Thyroid gland (tissue), 4 donors: ENCODE data around the gene RSRC1.

Source experiments
- POLR2A ChIP-seq, 2 donors: fragments of 450-650 bp; IDR thresholded peaks; one replicate each; pipeline ENCODE4 v1.6.1; 2017; ENCODE audit warnings: antibody characterized with exemption in 2 of 2, mild to moderate bottlenecking in 2 of 2, moderate library complexity in 1 of 2
- TF ChIP-seq, protein P1 (sequence below), 6 experiments: fragments of 200-600 bp in 3 of 6; fragments of 450-650 bp in 3 of 6; sonication (generic) in 3 of 6; IDR thresholded peaks; one replicate each; pipeline ENCODE4 v1.5.1; 2016 to 2019; ENCODE audit warnings: antibody characterized with exemption in 6 of 6, mild to moderate bottlenecking in 2 of 6, inconsistent platforms in 1 of 6, moderate library complexity in 1 of 6

DNA sequence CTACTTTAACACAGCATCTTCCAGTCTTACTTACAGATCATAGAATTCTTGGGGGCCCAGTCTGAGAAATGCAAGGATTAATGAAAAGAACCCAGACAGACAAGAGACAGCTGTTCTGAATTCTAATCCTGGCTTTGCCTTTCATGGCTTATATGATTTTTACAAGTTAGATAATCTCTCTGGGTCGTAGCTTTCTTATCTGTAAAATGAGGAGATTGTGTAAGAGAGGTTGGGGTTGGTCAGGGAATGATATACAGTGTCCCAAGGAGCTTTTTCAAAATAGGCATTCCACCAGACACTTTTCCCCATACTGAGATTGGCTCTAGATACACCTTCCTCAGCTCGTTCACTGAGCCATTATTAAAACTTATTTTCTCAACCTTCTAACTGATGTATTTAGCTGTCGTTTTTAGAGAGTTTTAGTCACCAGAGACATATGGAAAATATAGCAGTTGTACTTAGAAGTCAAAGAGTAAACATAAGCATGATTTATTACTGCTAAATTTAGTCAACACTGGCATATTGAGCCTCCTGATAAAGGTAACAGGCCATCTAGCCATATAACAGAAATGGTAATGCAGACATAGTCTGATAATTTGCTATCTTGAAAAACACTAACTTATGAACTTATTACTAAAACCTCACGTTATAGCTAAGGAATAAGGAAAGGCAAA, 298.1 kb downstream of the RSRC1 start:
- TF ChIP-seq, protein P1, sequence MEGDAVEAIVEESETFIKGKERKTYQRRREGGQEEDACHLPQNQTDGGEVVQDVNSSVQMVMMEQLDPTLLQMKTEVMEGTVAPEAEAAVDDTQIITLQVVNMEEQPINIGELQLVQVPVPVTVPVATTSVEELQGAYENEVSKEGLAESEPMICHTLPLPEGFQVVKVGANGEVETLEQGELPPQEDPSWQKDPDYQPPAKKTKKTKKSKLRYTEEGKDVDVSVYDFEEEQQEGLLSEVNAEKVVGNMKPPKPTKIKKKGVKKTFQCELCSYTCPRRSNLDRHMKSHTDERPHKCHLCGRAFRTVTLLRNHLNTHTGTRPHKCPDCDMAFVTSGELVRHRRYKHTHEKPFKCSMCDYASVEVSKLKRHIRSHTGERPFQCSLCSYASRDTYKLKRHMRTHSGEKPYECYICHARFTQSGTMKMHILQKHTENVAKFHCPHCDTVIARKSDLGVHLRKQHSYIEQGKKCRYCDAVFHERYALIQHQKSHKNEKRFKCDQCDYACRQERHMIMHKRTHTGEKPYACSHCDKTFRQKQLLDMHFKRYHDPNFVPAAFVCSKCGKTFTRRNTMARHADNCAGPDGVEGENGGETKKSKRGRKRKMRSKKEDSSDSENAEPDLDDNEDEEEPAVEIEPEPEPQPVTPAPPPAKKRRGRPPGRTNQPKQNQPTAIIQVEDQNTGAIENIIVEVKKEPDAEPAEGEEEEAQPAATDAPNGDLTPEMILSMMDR (IDR thresholded peaks at IDR 0.05): no peak
- no peak for TF ChIP-seq POLR2A (IDR thresholded peaks at IDR 0.05)
